A549 (cell line): Measurements from ENCODE around the gene EED. TPM values are rescaled to one million over a fixed set of nuclear protein-coding genes. Genes with fewer than 3 reads are reported as not detected.

Experiments used
- ATAC-seq, 2 experiments: fragments of 200-7000 bp in 1 of 2; fragments of >200 bp in 1 of 2; cut with Nextera tagmentation in 1 of 2; cut with Tn5 transposase in 1 of 2; 3 replicates each; pipeline versions ENCODE4 v1.8.0 to v1.9.1; 2018 to 2020; ENCODE audit warnings: mild to moderate bottlenecking in 1 of 2, moderate library complexity in 1 of 2
- CTCF ChIA-PET: fragments of 300-600 bp; sonication (Branson Sonifier 250); formaldehyde crosslinking; extraction: SDS; loops from one replicate; lab custom pipeline; 2021; ENCODE audit warnings: antibody characterized with exemption, inconsistent platforms; lab: Yijun Ruan, JAX
- POLR2A ChIA-PET: fragments of 350-600 bp; formaldehyde crosslinking; extraction: SDS; loops from one replicate; lab custom pipeline; 2021; ENCODE audit warnings: antibody characterized with exemption, inconsistent platforms; lab: Yijun Ruan, JAX
- DNase-seq, 2 experiments: peaks; one replicate each; pipeline versions ENCODE4 v3.0.0 to v3.0.0-alpha.2; 2011 to 2016; ENCODE audit warnings: low read depth in 1 of 2, low spot score in 1 of 2
- FAIRE-seq: peaks from 2 replicates; lab custom pipeline; 2011; peaks lifted over from hg19 to GRCh38; lab: Jason Lieb, UNC
- H3K27ac ChIP-seq, 2 experiments: fragments of >200 bp; sonication (Bioruptor Twin); formaldehyde crosslinking; 3 replicates each; pipeline ENCODE4 v1.5.1; 2016 to 2017
- H3K4me1 ChIP-seq: fragments of >200 bp; sonication (Bioruptor Twin); formaldehyde crosslinking; 3 replicates; pipeline ENCODE4 v1.6.1; 2016
- H3K4me2 ChIP-seq: fragments of >200 bp; sonication (Bioruptor Twin); formaldehyde crosslinking; 3 replicates; pipeline ENCODE4 v1.6.1; 2016
- H3K4me3 ChIP-seq: fragments of >200 bp; sonication (Bioruptor Twin); formaldehyde crosslinking; 3 replicates; pipeline ENCODE4 v1.5.1; 2016
- H3K9me3 ChIP-seq: fragments of >200 bp; sonication (Bioruptor Twin); formaldehyde crosslinking; 3 replicates; pipeline ENCODE4 v1.6.1; 2016
- BCL3 ChIP-seq: fragments of >200 bp; sonication (Bioruptor Twin); formaldehyde crosslinking; IDR thresholded peaks from 3 replicates; pipeline ENCODE4 v1.6.1; 2016
- BHLHE40 ChIP-seq: IDR thresholded peaks from 2 replicates; pipeline ENCODE4 v1.6.1; 2012; ENCODE audit warnings: low read depth, low read length, inconsistent platforms
- CBX8 ChIP-seq: fragments of 200-600 bp; sonication (generic); IDR thresholded peaks from 2 replicates; pipeline ENCODE4 v1.6.1; 2016
- CEBPB ChIP-seq, 2 experiments: fragments of >200 bp in 1 of 2; sonication (Bioruptor Twin) in 1 of 2; formaldehyde crosslinking in 1 of 2; IDR thresholded peaks; 2 replicates each; pipeline ENCODE4 v1.6.1; 2012 to 2016
- CTCF ChIP-seq: fragments of >200 bp; sonication (Bioruptor Twin); formaldehyde crosslinking; IDR thresholded peaks from 3 replicates; pipeline ENCODE4 v1.5.1; 2016
- E2F6 ChIP-seq: IDR thresholded peaks from 2 replicates; pipeline ENCODE4 v1.6.1; 2012; ENCODE audit warnings: low read depth, borderline replicate concordance
- EHMT2 ChIP-seq: fragments of 200-600 bp; sonication (generic); IDR thresholded peaks from 2 replicates; pipeline ENCODE4 v1.6.1; 2016; ENCODE audit warnings: antibody characterized with exemption, low read depth, mild to moderate bottlenecking, moderate library complexity
- EP300 ChIP-seq, 2 experiments: fragments of >200 bp; sonication (Bioruptor Twin); formaldehyde crosslinking; IDR thresholded peaks; 2 replicates in 1 of 2; 3 replicates in 1 of 2; pipeline ENCODE4 v1.6.1; 2016 to 2017
- ESRRA ChIP-seq: fragments of 150-350 bp; IDR thresholded peaks from 2 replicates; pipeline ENCODE4 v1.6.1; 2014; ENCODE audit warnings: mild to moderate bottlenecking, low read length, borderline replicate concordance
- HDAC2 ChIP-seq: fragments of 200-600 bp; sonication (generic); IDR thresholded peaks from 2 replicates; pipeline ENCODE4 v1.6.1; 2016
- HEYL ChIP-seq: fragments of 250-450 bp; sonication (Bioruptor Pico); IDR thresholded peaks from 2 replicates; pipeline ENCODE4 v1.8.0; 2021; ENCODE audit warnings: mild to moderate bottlenecking, moderate library complexity
- HMGXB4 ChIP-seq: fragments of 250-450 bp; sonication (Bioruptor Pico); IDR thresholded peaks from 2 replicates; pipeline ENCODE4 v1.5.0; 2021; ENCODE audit warnings: mild to moderate bottlenecking, moderate library complexity, borderline replicate concordance
- KDM1A ChIP-seq: fragments of 200-600 bp; sonication (generic); IDR thresholded peaks from 2 replicates; pipeline ENCODE4 v1.6.1; 2016; ENCODE audit warnings: low read depth, mild to moderate bottlenecking
- KDM5A ChIP-seq: fragments of 200-600 bp; sonication (generic); IDR thresholded peaks from 2 replicates; pipeline ENCODE4 v1.6.1; 2016; ENCODE audit warnings: antibody characterized with exemption, mild to moderate bottlenecking
- NR3C1 ChIP-seq: fragments of >200 bp; sonication (Bioruptor Twin); formaldehyde crosslinking; IDR thresholded peaks from 3 replicates; pipeline ENCODE4 v1.6.1; 2017
- POLR2A ChIP-seq: IDR thresholded peaks from 2 replicates; pipeline ENCODE4 v1.6.1; 2012; ENCODE audit warnings: mild to moderate bottlenecking, low read length
- RAD21 ChIP-seq, 2 experiments: fragments of >200 bp in 1 of 2; sonication (Bioruptor Twin) in 1 of 2; formaldehyde crosslinking in 1 of 2; IDR thresholded peaks in 1 of 2; conservative IDR thresholded peaks in 1 of 2; 2 replicates in 1 of 2; 3 replicates in 1 of 2; pipeline ENCODE4 v1.6.1; 2012 to 2018; ENCODE audit warnings: inconsistent platforms in 1 of 2
- REST ChIP-seq: fragments of 200-600 bp; sonication (generic); IDR thresholded peaks from 2 replicates; pipeline ENCODE4 v1.6.1; 2016; ENCODE audit warnings: antibody characterized with exemption, mild to moderate bottlenecking, moderate library complexity
- SMC3 ChIP-seq: fragments of >200 bp; sonication (Bioruptor Twin); formaldehyde crosslinking; IDR thresholded peaks from 3 replicates; pipeline ENCODE4 v1.6.1; 2018; ENCODE audit warnings: inconsistent platforms
- ZNF302 ChIP-seq: fragments of 250-450 bp; sonication (Bioruptor Pico); IDR thresholded peaks from 2 replicates; pipeline ENCODE4 v1.9.0; 2021; ENCODE audit warnings: inconsistent platforms, mild to moderate bottlenecking, moderate library complexity
- WGBS: methylation state at CpG from one replicate; pipeline ENCODE4 v1.1.6; 2017; ENCODE audit errors: missing lambda C conversion rate; 5-methylcytosine and 5-hydroxymethylcytosine counted together
- polyA plus RNA-seq, 4 experiments: library from polyadenylated mRNA; depleted of rRNA in 3 of 4; stranded (reverse); fragments of >200 nt; fragmentation: RNase III in 1 of 4; extraction: RNeasy Plus Mini Kit Qiagen cat#74134 plus additional on column Dnase treatment in 1 of 4; gene quantifications; 2 replicates in 3 of 4; 3 replicates in 1 of 4; pipeline ENCODE4 v1.2.3, GENCODE V29; 2011 to 2017

Gene EED
- polyA plus RNA-seq, 2 of the 4 experiments (the other 2 are of a cell fraction) = 33.0 to 43.6 TPM

GRCh38 chr11:86214710-86215109 lies 29.8 kb upstream of the EED start:
- H3K4me1 ChIP-seq = peaks cover 10% of the 10 kb centered on the region; the same call in 2 of the 3 replicates
- TF ChIP-seq POLR2A (no peak), HDAC2 (no peak), BCL3 (no peak), ESRRA (no peak), NR3C1 (no peak), ZNF302 (CRISPR knock-in tag) (no peak)
- TF ChIP-seq, all 56 proteins: peak for 0
- ATAC-seq (no peak), DNase-seq (no peak), FAIRE-seq (no peak)
- no peak overlapping the region for H3K4me2 ChIP-seq
- H3K27ac ChIP-seq = no peak overlapping the region
- H3K9me3 ChIP-seq = no peaks in the 10 kb centered on the region
- ChIA-PET POLR2A (no interaction called here), CTCF (interaction anchor here (2.9 to 3.1 kb wide), 2 partner anchors 21 to 173 kb away, joined by 12 to 14 read pairs; no protein-coding TSS in a partner anchor)
- 83% methylated on average over 1 of the region's 1 CpG for WGBS
- H3K4me3 ChIP-seq = no peak overlapping the region

GRCh38 chr11:86218125-86219084 lies 26.1 kb upstream of the EED start:
- Histone ChIP-seq H3K4me2 (peak overlapping the region; percentile 72), H3K4me3 (peak overlapping the region; percentile 22; the same call in 2 of the 3 replicates), H3K9me3 (no peaks in the 10 kb centered on the region), H3K27ac (peak overlapping the region; percentile 12 to 42; a peak in 4 of 6 replicates), H3K4me1 (no peaks in the 10 kb centered on the region)
- ChIA-PET POLR2A (interaction anchor here (1.1 kb wide), 1 partner anchor 364 kb away, joined by 3 read pairs; the partner anchor contains the start of gene CCDC83), CTCF (interaction anchor here (0.6 to 8.4 kb wide), 42 partner anchors 9 to 922 kb away, joined by 3 to 46 read pairs (median 4); partner anchors contain the start of genes CCDC83 and EED)
- TF ChIP-seq E2F6 (no peak), RAD21 (conservative IDR thresholded peaks at IDR 0.05 in 1 of 2, IDR thresholded peaks at IDR 0.05 in 1 of 2) (peak; percentile 80 to 90), SMC3 (peak; percentile 91), EHMT2 (0 out of 2 replicates have a peak, but pooled peaks have one; percentile 29), HEYL (CRISPR knock-in tag) (no peak), NR3C1 (no peak), CBX8 (no peak), CTCF (peak; percentile 84)
- peak; percentile 73 for FAIRE-seq
- peak; percentile 77 to 89 for DNase-seq
- peak; percentile 95 to 98 for ATAC-seq
- WGBS = 27% methylated on average over 14 of the region's 14 CpGs

GRCh38 chr11:86219311-86220193 lies 25.0 kb upstream of the EED start:
- no peak for DNase-seq
- POLR2A ChIA-PET = no interaction called here
- WGBS = 72% methylated on average over 7 of the region's 7 CpGs
- 0 out of 3 replicates have a peak, but pooled peaks cover 4% of the 10 kb centered on the region for H3K9me3 ChIP-seq
- no peak overlapping the region for H3K27ac ChIP-seq
- H3K4me1 ChIP-seq = no peaks in the 10 kb centered on the region
- no peak overlapping the region for H3K4me3 ChIP-seq
- no peak for FAIRE-seq
- H3K4me2 ChIP-seq = no peak overlapping the region
- no peak for ATAC-seq
- CTCF ChIA-PET = interaction anchor here (0.6 to 8.4 kb wide), 13 partner anchors 10 to 365 kb away, joined by 3 to 46 read pairs (median 6); partner anchors contain the start of gene CCDC83
- TF ChIP-seq BHLHE40 = no peak
- TF ChIP-seq HDAC2 = no peak
- TF ChIP-seq KDM1A = no peak
- TF ChIP-seq HMGXB4 (CRISPR knock-in tag) = no peak
- no peak for TF ChIP-seq KDM5A
- no peak for TF ChIP-seq CEBPB (IDR thresholded peaks at IDR 0.05)
- no peak for TF ChIP-seq EP300 (IDR thresholded peaks at IDR 0.05)
- no peak for TF ChIP-seq REST
